ENCODE data around the gene SUSD3. TPM values are rescaled to one million over a fixed set of nuclear protein-coding genes. Genes with fewer than 3 reads are reported as not detected.
"Not testable (repeated sequence)": the region's sequence is repeated elsewhere in the genome, so short reads cannot be mapped to it uniquely, and the experiment has no call there.

The SUSD3 gene
- total and polyA plus RNA-seq, 2 of the 4 experiments (the other 2 are of a cell fraction) = 0.54 to 1.5 TPM

DNA sequence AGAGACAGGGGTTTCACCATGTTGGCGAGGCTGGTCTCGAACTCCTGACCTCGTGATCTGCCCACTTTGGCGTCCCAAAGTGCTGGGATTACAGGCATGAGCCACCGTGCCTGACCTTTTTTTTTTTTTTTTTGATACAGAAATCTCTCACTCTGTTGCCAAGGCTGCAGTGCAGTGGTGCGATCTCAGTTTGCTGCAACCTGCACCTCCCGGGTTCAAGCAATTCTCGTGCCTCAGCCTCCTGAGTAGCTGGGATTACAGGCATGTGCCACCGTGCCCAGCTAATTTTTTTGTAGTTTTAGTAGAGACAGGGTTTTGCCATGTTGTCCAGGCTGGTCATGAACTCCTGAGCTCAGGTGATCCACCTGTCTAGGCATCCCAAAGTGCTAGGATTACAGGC, 59.0 kb downstream of the SUSD3 start:
- H2AK5ac ChIP-seq (ENCODE audit: low read depth, low read length); H3K4me2 ChIP-seq (ENCODE audit: low read depth, low read length); H2BK5ac ChIP-seq (ENCODE audit: low read depth, low read length, poor library complexity, severe bottlenecking); CTCF ChIA-PET; H3K18ac ChIP-seq (ENCODE audit: low read depth, low read length); H3K9me3 ChIP-seq (ENCODE audit: control insufficient read depth, insufficient read depth, low read length); H4K8ac ChIP-seq (ENCODE audit: low read depth in 2 of 2, low read length in 2 of 2); H4K91ac ChIP-seq (ENCODE audit: insufficient read depth, low read depth, low read length); H3K23ac ChIP-seq (ENCODE audit: low read depth, low read length); H2BK120ac ChIP-seq (ENCODE audit: low read depth, low read length); H2BK20ac ChIP-seq (ENCODE audit: low read depth, low read length); H3K4ac ChIP-seq (ENCODE audit: low read depth, low read length); ATAC-seq (ENCODE audit: low read depth); H3K14ac ChIP-seq (replicated peaks; ENCODE audit: low read depth, low read length); H2AFZ ChIP-seq (replicated peaks; ENCODE audit: low read length, poor library complexity); H3K4me3 ChIP-seq (ENCODE audit: insufficient read depth, low read depth, low read length); H4K20me1 ChIP-seq (ENCODE audit: insufficient read depth, low read length); DNase-seq; H3K56ac ChIP-seq (ENCODE audit: extremely low read depth, insufficient read depth, low read length); POLR2A ChIA-PET (ENCODE audit: unreplicated experiment); H4K5ac ChIP-seq (ENCODE audit: low read depth, low read length); dilution Hi-C loops (cut with HindIII; ENCODE audit: low sequenced_read_pairs, unreplicated experiment); H3K79me1 ChIP-seq (ENCODE audit: low read depth in 1 of 2, low read length in 2 of 2); H2BK15ac ChIP-seq (ENCODE audit: low read depth, low read length); H2AK9ac ChIP-seq (replicated peaks; ENCODE audit: low read depth, low read length, poor library complexity); H3K27me3 ChIP-seq (ENCODE audit: control insufficient read depth, insufficient read depth, low read length); BruUV-seq (replicated peaks); intact Hi-C loops (cut with micrococcal nuclease); H3K27ac ChIP-seq (ENCODE audit: insufficient read depth, low read length); H3K9ac ChIP-seq (ENCODE audit: low read depth, low read length): not testable (repeated sequence)
- in situ Hi-C loops (cut with MboI; ENCODE audit: low sequenced_read_pairs) = loop anchor here (10.0 to 25.0 kb wide), 2 partner anchors 337 to 445 kb away; partner anchors contain the start of genes FAM120A and FAM120AOS
- Histone ChIP-seq H3K4me1 (ENCODE audit: control insufficient read depth, insufficient read depth, low read length) (peaks cover 15% of the 10 kb centered on the region), H3K36me3 (ENCODE audit: control insufficient read depth, insufficient read depth, low read length) (peaks cover 12% of the 10 kb centered on the region; the same call in 1 of the 2 replicates), H3K9me1 (ENCODE audit: insufficient read depth, low read length) (peaks cover 20% of the 10 kb centered on the region)
- WGBS, 2 experiments (ENCODE audit: extremely low coverage in 2 of 2, insufficient read length in 1 of 2) = 93% methylated on average over 3 of the region's 9 CpGs; no CpG with 5 or more reads in 1 of the 2 experiments
